Neutrophil (primary cell): ENCODE data around the gene CDH3.

ENCODE experiments used
- H3K27ac ChIP-seq: fragments of 200-600 bp; sonication (generic); 2 replicates; pipeline ENCODE4 v1.5.1; 2016; ENCODE audit warnings: mild to moderate bottlenecking, moderate library complexity
- H3K27me3 ChIP-seq: fragments of 200-600 bp; sonication (generic); 2 replicates; pipeline ENCODE4 v1.6.0; 2016; ENCODE audit warnings: mild to moderate bottlenecking
- H3K36me3 ChIP-seq: fragments of 200-600 bp; sonication (generic); 2 replicates; pipeline ENCODE4 v1.5.1; 2017
- H3K4me1 ChIP-seq, 2 experiments: fragments of 200-600 bp in 1 of 2; sonication (generic) in 1 of 2; 1 replicate in 1 of 2; 2 replicates in 1 of 2; pipeline versions ENCODE4 v1.5.1 to v1.6.1; 2013 to 2016; ENCODE audit warnings: low read depth in 1 of 2, low read length in 1 of 2, mild to moderate bottlenecking in 1 of 2, moderate library complexity in 1 of 2; ENCODE audit not compliant: control insufficient read depth in 1 of 2, insufficient read depth in 1 of 2
- H3K4me3 ChIP-seq, 2 experiments: fragments of 200-600 bp in 1 of 2; sonication (generic) in 1 of 2; 1 replicate in 1 of 2; 2 replicates in 1 of 2; pipeline ENCODE4 v1.5.1; 2013 to 2016; ENCODE audit warnings: low read depth in 1 of 2, low read length in 1 of 2, mild to moderate bottlenecking in 1 of 2, moderate library complexity in 1 of 2
- H3K9me3 ChIP-seq: fragments of 200-600 bp; sonication (generic); 2 replicates; pipeline ENCODE4 v1.5.1; 2016
- CTCF ChIP-seq: fragments of 200-600 bp; sonication (generic); IDR thresholded peaks from 2 replicates; pipeline ENCODE4 v1.5.1; 2016; ENCODE audit warnings: antibody characterized with exemption

Gene CDH3

DNA sequence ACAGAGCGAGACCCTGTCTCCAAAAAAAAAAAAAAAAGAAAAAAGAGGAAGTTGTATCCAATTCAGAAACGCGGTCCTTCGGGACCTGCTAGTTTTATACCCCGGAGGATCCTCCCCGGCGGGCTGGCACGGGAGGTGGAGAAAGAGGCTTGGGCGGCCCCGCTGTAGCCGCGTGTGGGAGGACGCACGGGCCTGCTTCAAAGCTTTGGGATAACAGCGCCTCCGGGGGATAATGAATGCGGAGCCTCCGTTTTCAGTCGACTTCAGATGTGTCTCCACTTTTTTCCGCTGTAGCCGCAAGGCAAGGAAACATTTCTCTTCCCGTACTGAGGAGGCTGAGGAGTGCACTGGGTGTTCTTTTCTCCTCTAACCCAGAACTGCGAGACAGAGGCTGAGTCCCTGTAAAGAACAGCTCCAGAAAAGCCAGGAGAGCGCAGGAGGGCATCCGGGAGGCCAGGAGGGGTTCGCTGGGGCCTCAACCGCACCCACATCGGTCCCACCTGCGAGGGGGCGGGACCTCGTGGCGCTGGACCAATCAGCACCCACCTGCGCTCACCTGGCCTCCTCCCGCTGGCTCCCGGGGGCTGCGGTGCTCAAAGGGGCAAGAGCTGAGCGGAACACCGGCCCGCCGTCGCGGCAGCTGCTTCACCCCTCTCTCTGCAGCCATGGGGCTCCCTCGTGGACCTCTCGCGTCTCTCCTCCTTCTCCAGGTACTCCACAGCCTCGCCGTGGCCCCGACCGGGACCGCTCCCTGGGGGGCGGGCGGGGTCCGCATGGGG is at the start of gene CDH3:
Gene CDH3 (plus strand): TSS at position 596 of the 779 bp plus-strand sequence. CDS start 70 bp downstream, at position 666.
- Histone ChIP-seq H3K4me3 (peak within 1 kb of the TSS in 1 of 2 experiments; percentile 3), H3K36me3 (no peaks in the 10 kb centered on the region), H3K27me3 (peaks cover 95% of the 10 kb centered on the region), H3K9me3 (no peaks in the 10 kb centered on the region), H3K27ac (no peak within 1 kb of the TSS), H3K4me1 (peaks cover 8 to 11% of the 10 kb centered on the region in 2 experiments)
- no peak for TF ChIP-seq CTCF

GRCh38 chr16:68596266-68596665 is 48.8 kb upstream of the CDH3 start:
- no peak overlapping the region for H3K4me3 ChIP-seq
- H3K27me3 ChIP-seq = no peaks in the 10 kb centered on the region
- H3K27ac ChIP-seq = no peak overlapping the region
- H3K4me1 ChIP-seq = no peaks in the 10 kb centered on the region
- no peaks in the 10 kb centered on the region for H3K36me3 ChIP-seq
- no peaks in the 10 kb centered on the region for H3K9me3 ChIP-seq
- TF ChIP-seq CTCF = no peak

- Histone ChIP-seq H3K4me3 (no peak overlapping the region), H3K27me3 (no peaks in the 10 kb centered on the region), H3K9me3 (no peaks in the 10 kb centered on the region), H3K27ac (no peak overlapping the region), H3K36me3 (no peaks in the 10 kb centered on the region), H3K4me1 (no peaks in the 10 kb centered on the region)
- no peak for TF ChIP-seq CTCF
Observed at GRCh38 chr16:68599586-68599985, 45.5 kb upstream of the CDH3 start.

DNA sequence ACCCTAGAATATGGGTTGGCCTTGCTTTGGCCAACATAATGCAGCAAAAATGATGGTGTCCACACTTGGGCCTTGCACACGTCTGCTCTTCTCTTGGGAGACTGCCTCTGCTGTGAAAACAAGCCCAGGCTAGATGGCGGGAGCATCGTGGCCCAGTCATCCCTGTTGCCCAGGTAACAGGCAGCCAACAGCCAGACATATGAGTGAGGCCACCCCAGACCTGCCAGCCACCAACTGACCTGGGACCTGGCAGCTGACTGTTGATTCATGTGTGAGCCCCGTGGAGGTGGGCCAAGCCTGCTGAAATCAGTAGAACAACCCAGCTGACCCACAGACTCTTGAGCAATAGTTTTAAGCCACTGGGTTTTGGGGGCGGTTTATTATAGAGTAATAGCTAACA is 39.4 kb upstream of the CDH3 start:
- no peak for TF ChIP-seq CTCF
- Histone ChIP-seq H3K4me3 (no peak overlapping the region), H3K27me3 (no peaks in the 10 kb centered on the region), H3K4me1 (no peaks in the 10 kb centered on the region), H3K27ac (no peak overlapping the region), H3K9me3 (no peaks in the 10 kb centered on the region), H3K36me3 (no peaks in the 10 kb centered on the region)

GRCh38 chr16:68607443-68607842 is 37.7 kb upstream of the CDH3 start:
- Histone ChIP-seq H3K27me3 (no peaks in the 10 kb centered on the region), H3K4me1 (no peaks in the 10 kb centered on the region), H3K9me3 (no peaks in the 10 kb centered on the region), H3K27ac (no peak overlapping the region), H3K4me3 (no peak overlapping the region), H3K36me3 (no peaks in the 10 kb centered on the region)
- TF ChIP-seq CTCF = no peak
